PC-9 (cell line): ENCODE measurements around the gene PLCG2. TPM values are rescaled to one million over a fixed set of nuclear protein-coding genes. Genes with fewer than 3 reads are reported as not detected.

ENCODE experiments used
- BruUV-seq: library from RNA; stranded (reverse); fragments of 400-500 nt; replicated peaks from 2 replicates; lab custom pipeline; 2021; lab: Mats Ljungman, UMichigan
- CTCF ChIA-PET: fragments of 300-600 bp; sonication (Branson Sonifier 250); formaldehyde crosslinking; loops from one replicate; lab custom pipeline; 2022; ENCODE audit warnings: antibody characterized with exemption; lab: Charles Lee
- POLR2A ChIA-PET: fragments of 300-600 bp; sonication (Branson Sonifier 250); formaldehyde crosslinking; loops from one replicate; lab custom pipeline; 2022; ENCODE audit warnings: antibody characterized with exemption; ENCODE audit not compliant: unreplicated experiment; lab: Charles Lee
- DNase-seq, 2 experiments: peaks; one replicate each; pipeline versions ENCODE4 v3.0.0 to v3.0.0-alpha.2; 2015 to 2022; ENCODE audit warnings: mixed read lengths in 1 of 2
- H2AFZ ChIP-seq: fragments of 200-600 bp; sonication (generic); 2 replicates; pipeline ENCODE4 v1.8.1; 2017; ENCODE audit warnings: antibody characterized with exemption
- H3F3A ChIP-seq: fragments of 200-600 bp; sonication (generic); 2 replicates; pipeline ENCODE4 v1.8.1; 2017; ENCODE audit warnings: antibody characterized with exemption, mild to moderate bottlenecking, low read depth; ENCODE audit not compliant: insufficient read depth
- H3K27ac ChIP-seq: fragments of 200-600 bp; sonication (generic); 2 replicates; pipeline ENCODE4 v1.6.1; 2016; ENCODE audit warnings: mixed run types
- H3K27me3 ChIP-seq: fragments of 200-600 bp; sonication (generic); 2 replicates; pipeline ENCODE4 v1.6.1; 2016; ENCODE audit warnings: low read depth, mixed run types; ENCODE audit not compliant: insufficient read depth
- H3K36me3 ChIP-seq: fragments of 200-600 bp; sonication (generic); 2 replicates; pipeline ENCODE4 v1.6.1; 2016; ENCODE audit warnings: low read depth, mixed run types
- H3K4me1 ChIP-seq: fragments of 200-600 bp; sonication (generic); replicated peaks from 2 replicates; pipeline ENCODE4 v1.6.1; 2016; ENCODE audit warnings: mixed run types; ENCODE audit not compliant: insufficient read depth
- H3K4me2 ChIP-seq: fragments of 200-600 bp; sonication (generic); 2 replicates; pipeline ENCODE4 v1.6.1; 2017; ENCODE audit warnings: mixed run types
- H3K4me3 ChIP-seq: fragments of 200-600 bp; sonication (generic); 2 replicates; pipeline ENCODE4 v1.6.1; 2016; ENCODE audit warnings: mixed run types
- H3K79me2 ChIP-seq: fragments of 200-600 bp; sonication (generic); 2 replicates; pipeline ENCODE4 v1.6.1; 2017; ENCODE audit warnings: low read depth, mixed run types
- H3K9me2 ChIP-seq: fragments of 200-600 bp; sonication (generic); 2 replicates; pipeline ENCODE4 v1.8.1; 2017; ENCODE audit warnings: mild to moderate bottlenecking; ENCODE audit not compliant: insufficient read depth
- H3K9me3 ChIP-seq: fragments of 200-600 bp; sonication (generic); 2 replicates; pipeline ENCODE4 v1.8.1; 2016; ENCODE audit warnings: low read depth; ENCODE audit not compliant: insufficient read depth
- H4K20me1 ChIP-seq: fragments of 200-600 bp; sonication (generic); 2 replicates; pipeline ENCODE4 v1.8.1; 2017; ENCODE audit not compliant: insufficient read depth
- CTCF ChIP-seq: fragments of 200-600 bp; sonication (generic); conservative IDR thresholded peaks from 2 replicates; pipeline ENCODE4 v1.6.1; 2017; ENCODE audit warnings: mixed run types, antibody characterized with exemption, mild to moderate bottlenecking, moderate library complexity
- EZH2 ChIP-seq: fragments of 200-600 bp; sonication (generic); IDR thresholded peaks from 2 replicates; pipeline ENCODE4 v1.8.0; 2017; ENCODE audit warnings: antibody characterized with exemption, low read depth
- intact Hi-C: fragments of 100-400 bp; cut with micrococcal nuclease; formaldehyde crosslinking; loops from one replicate; pipeline ENCODE4 v1.10.0; 2022; ENCODE audit not compliant: unreplicated experiment
- total RNA-seq: library from RNA; stranded (reverse); gene quantifications from 2 replicates; pipeline ENCODE4 v1.2.3, GENCODE V29; 2021

PLCG2 gene
- total RNA-seq, 1 experiment from 2014 or later: 10.8 TPM

GRCh38 chr16:81861503-81861902 lies 82.4 kb downstream of the PLCG2 start:
- no TSS peak for BruUV-seq
- peak in 1 of 2 experiments; percentile 22 for DNase-seq
- POLR2A ChIA-PET: no interaction called here
- H3K36me3 ChIP-seq: no peaks in the 10 kb centered on the region
- H3K27ac ChIP-seq: no peak overlapping the region
- H3K79me2 ChIP-seq: no peaks in the 10 kb centered on the region
- intact Hi-C loops: no loop called here
- CTCF ChIA-PET: interaction anchor here (0.5 kb wide), 1 partner anchor 28 kb away, joined by 5 read pairs; no protein-coding TSS in a partner anchor
- H3K9me2 ChIP-seq: no peaks in the 10 kb centered on the region
- no peak overlapping the region for H2AFZ ChIP-seq
- TF ChIP-seq CTCF: no peak
- TF ChIP-seq EZH2: no peak
- H3K9me3 ChIP-seq: no peaks in the 10 kb centered on the region
- no peaks in the 10 kb centered on the region for H3K4me1 ChIP-seq
- H3K4me2 ChIP-seq: no peak overlapping the region
- no peaks in the 10 kb centered on the region for H3F3A ChIP-seq
- H3K27me3 ChIP-seq: no peaks in the 10 kb centered on the region
- H4K20me1 ChIP-seq: no peaks in the 10 kb centered on the region
- H3K4me3 ChIP-seq: no peak overlapping the region

GRCh38 chr16:81861915-81862314 lies 82.8 kb downstream of the PLCG2 start:
- intact Hi-C loops: no loop called here
- POLR2A ChIA-PET: interaction anchor here (0.7 kb wide), 1 partner anchor 34 kb away, joined by 3 read pairs; no protein-coding TSS in a partner anchor
- H3K4me1 ChIP-seq: no peaks in the 10 kb centered on the region
- H3K79me2 ChIP-seq: no peaks in the 10 kb centered on the region
- no peaks in the 10 kb centered on the region for H3K9me3 ChIP-seq
- no peaks in the 10 kb centered on the region for H3K27me3 ChIP-seq
- DNase-seq: no peak
- no peaks in the 10 kb centered on the region for H3F3A ChIP-seq
- no peaks in the 10 kb centered on the region for H3K36me3 ChIP-seq
- H3K4me3 ChIP-seq: no peak overlapping the region
- H4K20me1 ChIP-seq: no peaks in the 10 kb centered on the region
- no peak overlapping the region for H3K4me2 ChIP-seq
- CTCF ChIA-PET: no interaction called here
- no TSS peak for BruUV-seq
- H2AFZ ChIP-seq: no peak overlapping the region
- no peak overlapping the region for H3K27ac ChIP-seq
- H3K9me2 ChIP-seq: no peaks in the 10 kb centered on the region
- no peak for TF ChIP-seq CTCF
- no peak for TF ChIP-seq EZH2

GRCh38 chr16:81863630-81864352 lies 84.7 kb downstream of the PLCG2 start:
- H3F3A ChIP-seq: no peaks in the 10 kb centered on the region
- no peak for DNase-seq
- H3K9me3 ChIP-seq: no peaks in the 10 kb centered on the region
- intact Hi-C loops: no loop called here
- no peaks in the 10 kb centered on the region for H3K4me1 ChIP-seq
- no peaks in the 10 kb centered on the region for H4K20me1 ChIP-seq
- TF ChIP-seq EZH2 (no peak), CTCF (no peak)
- no peak overlapping the region for H2AFZ ChIP-seq
- ChIA-PET CTCF (interaction anchor here (0.6 kb wide), 1 partner anchor 9 kb away, joined by 5 read pairs; no protein-coding TSS in a partner anchor), POLR2A (no interaction called here)
- H3K27me3 ChIP-seq: no peaks in the 10 kb centered on the region
- no peaks in the 10 kb centered on the region for H3K79me2 ChIP-seq
- no peaks in the 10 kb centered on the region for H3K9me2 ChIP-seq
- H3K27ac ChIP-seq: no peak overlapping the region
- no peak overlapping the region for H3K4me3 ChIP-seq
- no peaks in the 10 kb centered on the region for H3K36me3 ChIP-seq
- no peak overlapping the region for H3K4me2 ChIP-seq
- BruUV-seq: no TSS peak
